BJ (cell line): ENCODE data around the gene TEX19. TPM values are rescaled to one million over a fixed set of nuclear protein-coding genes. Genes with fewer than 3 reads are reported as not detected.

Experiments used
- CTCF ChIA-PET: fragments of 350-600 bp; formaldehyde crosslinking; extraction: SDS; loops from one replicate; lab custom pipeline; 2021; ENCODE audit warnings: antibody characterized with exemption, inconsistent platforms; lab: Yijun Ruan, JAX
- POLR2A ChIA-PET: fragments of 300-600 bp; sonication (Branson Sonifier 250); formaldehyde crosslinking; extraction: SDS; loops from one replicate; lab custom pipeline; 2021; ENCODE audit warnings: antibody characterized with exemption; lab: Charles Lee
- DNase-seq: peaks from one replicate; pipeline ENCODE4 v3.0.0-alpha.2; 2011; ENCODE audit warnings: low read depth
- H3K27me3 ChIP-seq: 2 replicates; pipeline ENCODE4 v1.6.0; 2011; ENCODE audit warnings: low read length; ENCODE audit not compliant: control insufficient read depth, insufficient read depth
- H3K36me3 ChIP-seq: 2 replicates; pipeline ENCODE4 v1.5.1; 2011; ENCODE audit warnings: low read length; ENCODE audit not compliant: control insufficient read depth, insufficient read depth
- H3K4me3 ChIP-seq: 2 replicates; pipeline ENCODE4 v1.5.1; 2011; ENCODE audit warnings: low read depth, mild to moderate bottlenecking, control low read depth, low read length
- polyA plus RNA-seq: library from polyadenylated mRNA; depleted of rRNA; stranded (reverse); fragments of >200 nt; gene quantifications from 2 replicates; pipeline ENCODE4 v1.2.3, GENCODE V29; 2011
- TF ChIP-seq, protein P1 (sequence below): IDR thresholded peaks from 2 replicates; pipeline ENCODE4 v1.5.1; 2011; ENCODE audit warnings: low read depth, mild to moderate bottlenecking, control low read depth, inconsistent platforms, low read length, moderate library complexity; ENCODE audit not compliant: insufficient read depth

Gene TEX19
- polyA plus RNA-seq, 1 experiment, result 0.06 TPM

DNA sequence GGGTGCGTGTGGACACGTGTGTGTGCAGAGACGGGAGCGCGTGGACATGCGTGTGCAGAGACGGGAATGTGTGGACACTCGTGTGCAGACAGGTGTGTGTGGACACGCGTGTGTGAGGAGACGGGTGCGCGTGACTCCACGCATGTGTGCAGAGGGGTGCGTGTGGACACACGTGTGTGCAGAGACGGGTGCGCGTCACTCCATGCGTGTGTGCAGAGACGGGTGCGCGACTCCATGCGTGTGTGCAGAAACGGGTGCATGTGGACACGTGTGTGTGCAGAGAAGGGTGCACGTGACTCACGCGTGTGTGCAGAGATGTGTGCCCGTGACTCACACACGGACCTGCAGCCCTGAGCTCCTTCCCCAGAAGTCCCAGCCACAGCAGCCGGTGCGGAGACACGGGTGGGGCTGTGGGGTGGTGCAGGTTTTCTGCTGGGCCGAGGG lies 39.4 kb upstream of the TEX19 start:
- Histone ChIP-seq H3K4me3 (no peak overlapping the region), H3K36me3 (no peaks in the 10 kb centered on the region), H3K27me3 (peaks cover 9% of the 10 kb centered on the region)
- ChIA-PET POLR2A (no interaction called here), CTCF (no interaction called here)
- TF ChIP-seq, protein P1, sequence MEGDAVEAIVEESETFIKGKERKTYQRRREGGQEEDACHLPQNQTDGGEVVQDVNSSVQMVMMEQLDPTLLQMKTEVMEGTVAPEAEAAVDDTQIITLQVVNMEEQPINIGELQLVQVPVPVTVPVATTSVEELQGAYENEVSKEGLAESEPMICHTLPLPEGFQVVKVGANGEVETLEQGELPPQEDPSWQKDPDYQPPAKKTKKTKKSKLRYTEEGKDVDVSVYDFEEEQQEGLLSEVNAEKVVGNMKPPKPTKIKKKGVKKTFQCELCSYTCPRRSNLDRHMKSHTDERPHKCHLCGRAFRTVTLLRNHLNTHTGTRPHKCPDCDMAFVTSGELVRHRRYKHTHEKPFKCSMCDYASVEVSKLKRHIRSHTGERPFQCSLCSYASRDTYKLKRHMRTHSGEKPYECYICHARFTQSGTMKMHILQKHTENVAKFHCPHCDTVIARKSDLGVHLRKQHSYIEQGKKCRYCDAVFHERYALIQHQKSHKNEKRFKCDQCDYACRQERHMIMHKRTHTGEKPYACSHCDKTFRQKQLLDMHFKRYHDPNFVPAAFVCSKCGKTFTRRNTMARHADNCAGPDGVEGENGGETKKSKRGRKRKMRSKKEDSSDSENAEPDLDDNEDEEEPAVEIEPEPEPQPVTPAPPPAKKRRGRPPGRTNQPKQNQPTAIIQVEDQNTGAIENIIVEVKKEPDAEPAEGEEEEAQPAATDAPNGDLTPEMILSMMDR, result no peak
- no peak for DNase-seq

DNA sequence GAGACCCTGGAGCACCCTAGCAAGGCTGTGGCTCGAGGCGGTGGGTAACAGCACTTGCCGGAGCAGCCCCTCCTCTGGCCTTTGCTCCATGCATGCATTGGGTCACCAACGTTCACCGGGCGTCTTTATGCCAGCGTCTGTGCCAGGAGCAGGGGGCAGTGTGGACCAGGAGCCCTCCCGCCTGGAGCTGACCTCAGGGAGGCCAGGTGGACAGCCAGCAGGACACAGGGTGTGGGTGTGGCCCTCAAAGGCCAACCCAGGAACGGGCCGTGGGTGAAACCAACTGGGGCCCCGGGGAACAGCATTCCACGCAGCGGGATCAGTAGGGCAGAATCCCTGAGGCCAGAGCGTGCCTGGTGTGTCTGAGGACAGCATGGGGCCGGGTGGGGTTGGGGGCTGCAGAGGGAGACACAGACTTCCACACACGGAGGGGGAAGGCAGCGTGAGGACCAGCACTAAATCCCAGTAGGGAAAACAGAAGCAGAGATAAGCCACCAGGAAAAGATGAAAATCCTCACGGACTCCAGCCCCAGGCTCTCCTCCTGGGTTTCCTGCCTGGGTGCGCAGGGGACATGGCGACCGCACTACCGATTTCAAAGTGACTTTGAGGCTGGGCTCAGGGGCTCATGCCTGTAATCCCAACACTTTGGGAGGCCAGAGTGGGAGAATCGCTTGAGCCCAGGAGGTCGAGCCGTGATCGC lies 38.8 kb upstream of the TEX19 start:
- TF ChIP-seq, protein P1, result no peak
- DNase-seq, result no peak
- Histone ChIP-seq H3K36me3 (no peaks in the 10 kb centered on the region), H3K27me3 (peaks cover 9% of the 10 kb centered on the region), H3K4me3 (no peak overlapping the region)
- ChIA-PET CTCF (interaction anchor here (0.7 to 2.4 kb wide), 4 partner anchors 10 to 22 kb away, joined by 3 to 10 read pairs (median 4); no protein-coding TSS in a partner anchor), POLR2A (no interaction called here)

DNA sequence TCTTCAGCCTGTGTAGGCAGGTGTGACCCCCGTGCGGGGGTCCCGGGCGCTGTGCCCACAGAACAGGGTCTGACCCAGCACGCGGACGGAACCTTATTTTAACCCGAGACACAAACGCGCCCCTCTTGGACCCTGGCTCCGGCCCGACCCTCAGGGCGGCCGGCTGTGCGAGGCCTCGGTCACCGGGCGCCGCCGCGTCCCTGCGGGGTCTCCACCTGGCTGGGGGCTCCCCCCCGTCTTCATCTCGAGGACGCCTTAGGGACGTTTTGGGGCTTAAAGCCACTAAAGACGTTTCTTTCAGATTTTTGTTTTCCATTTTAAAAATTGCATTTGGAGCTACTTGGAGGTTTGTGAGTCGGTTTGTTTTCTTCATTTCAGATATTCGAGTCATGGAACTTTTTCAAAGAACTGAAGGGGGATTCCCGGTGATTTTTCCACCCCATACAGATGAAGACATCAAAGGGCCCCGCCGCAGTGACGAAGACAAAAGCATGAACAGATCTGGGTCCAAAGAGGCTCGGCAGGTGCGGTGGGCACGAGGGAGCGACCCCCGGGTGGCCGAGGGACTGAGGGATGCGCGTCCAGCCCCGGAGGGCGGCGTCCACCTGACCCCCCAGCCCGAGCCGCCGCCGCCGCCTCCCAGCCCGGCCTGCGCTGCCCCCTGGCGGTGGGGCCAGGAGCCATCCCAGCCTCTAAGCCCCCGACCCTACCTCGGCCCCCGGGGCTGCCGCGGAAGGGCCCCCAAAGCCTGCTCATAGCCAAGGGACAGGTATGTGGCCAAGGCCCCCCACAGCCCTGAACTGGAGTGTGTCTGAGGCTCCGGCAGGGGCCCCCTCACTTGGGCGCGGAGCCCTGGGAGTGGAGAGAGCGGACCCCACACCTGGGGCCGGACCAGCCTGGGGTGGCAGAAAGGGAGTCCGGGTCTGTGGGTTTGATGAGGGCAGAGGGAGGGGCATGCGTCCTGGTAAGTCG lies 37.8 kb upstream of the TEX19 start:
- Histone ChIP-seq H3K27me3 (peaks cover 6% of the 10 kb centered on the region), H3K4me3 (no peak overlapping the region), H3K36me3 (no peaks in the 10 kb centered on the region)
- ChIA-PET POLR2A (no interaction called here), CTCF (interaction anchor here (0.6 to 2.4 kb wide), 12 partner anchors 9 to 291 kb away, joined by 3 to 10 read pairs (median 3); no protein-coding TSS in a partner anchor)
- DNase-seq, result no peak
- TF ChIP-seq, protein P1, result peak; percentile 60

DNA sequence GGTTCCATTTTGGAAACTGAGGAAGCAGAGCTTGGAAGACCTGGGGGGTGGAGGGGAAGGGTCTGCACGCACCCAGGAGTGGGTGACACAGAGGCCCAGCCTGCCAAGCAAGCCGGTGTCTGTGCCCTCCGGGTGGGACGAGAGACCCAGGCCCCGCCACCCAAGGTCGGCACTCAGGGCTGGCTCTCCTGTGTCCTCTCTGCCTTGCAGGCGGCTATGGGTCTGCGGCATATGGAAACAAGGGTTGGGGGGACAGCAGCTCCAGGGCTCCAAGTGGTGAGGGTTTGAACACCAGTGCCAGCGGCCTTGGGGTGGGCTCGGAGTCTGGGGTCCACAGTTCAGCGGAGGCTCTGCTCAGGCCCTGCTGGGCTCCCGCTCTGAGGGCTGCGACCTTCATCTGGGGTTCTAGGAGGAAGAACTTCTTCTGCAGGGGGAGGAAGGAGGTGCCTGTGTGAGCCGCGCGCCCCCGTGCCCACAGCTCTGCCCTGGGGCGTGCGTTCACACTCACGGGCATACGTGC lies 37.0 kb upstream of the TEX19 start:
- ChIA-PET CTCF (interaction anchor here (0.6 to 2.4 kb wide), 8 partner anchors 9 to 292 kb away, joined by 3 to 10 read pairs (median 4); no protein-coding TSS in a partner anchor), POLR2A (no interaction called here)
- Histone ChIP-seq H3K27me3 (no peaks in the 10 kb centered on the region), H3K36me3 (no peaks in the 10 kb centered on the region), H3K4me3 (no peak overlapping the region)
- DNase-seq, result no peak
- TF ChIP-seq, protein P1, result no peak
